Measurements from ENCODE around the gene ALPP.
"Not testable (repeated sequence)": the region's sequence is repeated elsewhere in the genome, so short reads cannot be mapped to it uniquely, and the experiment has no call there.

The ALPP gene

GRCh38 chr2:232396683-232397082 is 18.1 kb downstream of the ALPP start:
- no peak overlapping the region for H3K4me3 Mint-ChIP-seq
- DNase-seq, result no peak
- peaks cover 35% of the 10 kb centered on the region for H3K27me3 Mint-ChIP-seq
- H3K9me3 Mint-ChIP-seq, result no peaks in the 10 kb centered on the region
- no peak for ATAC-seq
- no peaks in the 10 kb centered on the region for H3K4me1 Mint-ChIP-seq
- no peak overlapping the region for H3K27ac Mint-ChIP-seq

DNA sequence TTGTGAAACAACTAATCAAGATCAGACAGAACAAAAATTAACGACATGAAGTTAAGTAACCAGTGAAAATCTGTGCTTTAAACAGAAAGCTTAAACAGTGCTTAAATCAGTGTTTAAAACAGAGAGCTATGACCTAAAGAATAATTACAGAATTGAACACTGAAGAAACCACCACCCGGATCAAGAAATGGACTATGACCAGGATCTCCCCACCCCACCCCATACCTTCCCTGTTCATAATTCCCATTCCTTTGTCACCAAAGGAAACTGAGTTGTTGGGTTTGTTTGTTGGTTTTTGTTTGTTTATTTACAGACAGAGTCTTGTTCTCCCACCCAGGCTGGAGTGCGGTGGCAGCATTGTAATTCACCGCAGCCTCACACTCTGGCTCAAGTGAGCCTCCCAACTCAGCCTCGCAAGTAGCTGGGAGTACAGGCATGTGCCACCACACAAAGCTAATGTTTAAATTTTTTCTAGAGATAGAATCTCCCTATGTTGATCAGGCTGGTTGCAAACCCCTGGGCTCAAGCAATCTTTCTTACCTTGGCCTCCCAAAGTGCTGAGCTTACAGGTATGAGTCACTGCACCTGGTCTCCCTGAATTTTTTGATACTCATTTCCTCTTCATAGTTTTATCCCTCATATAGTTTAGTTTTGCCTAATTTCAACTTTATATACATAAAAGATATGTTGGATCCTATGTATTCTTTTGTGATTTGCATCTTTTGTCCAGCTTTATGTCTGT is 19.9 kb downstream of the ALPP start:
- ATAC-seq, result no peak
- Mint-ChIP-seq H3K9me3 (no peaks in the 10 kb centered on the region), H3K4me3 (no peak overlapping the region), H3K27ac (no peak overlapping the region), H3K4me1 (no peaks in the 10 kb centered on the region), H3K27me3 (peaks cover 29% of the 10 kb centered on the region)
- DNase-seq, result no peak

DNA sequence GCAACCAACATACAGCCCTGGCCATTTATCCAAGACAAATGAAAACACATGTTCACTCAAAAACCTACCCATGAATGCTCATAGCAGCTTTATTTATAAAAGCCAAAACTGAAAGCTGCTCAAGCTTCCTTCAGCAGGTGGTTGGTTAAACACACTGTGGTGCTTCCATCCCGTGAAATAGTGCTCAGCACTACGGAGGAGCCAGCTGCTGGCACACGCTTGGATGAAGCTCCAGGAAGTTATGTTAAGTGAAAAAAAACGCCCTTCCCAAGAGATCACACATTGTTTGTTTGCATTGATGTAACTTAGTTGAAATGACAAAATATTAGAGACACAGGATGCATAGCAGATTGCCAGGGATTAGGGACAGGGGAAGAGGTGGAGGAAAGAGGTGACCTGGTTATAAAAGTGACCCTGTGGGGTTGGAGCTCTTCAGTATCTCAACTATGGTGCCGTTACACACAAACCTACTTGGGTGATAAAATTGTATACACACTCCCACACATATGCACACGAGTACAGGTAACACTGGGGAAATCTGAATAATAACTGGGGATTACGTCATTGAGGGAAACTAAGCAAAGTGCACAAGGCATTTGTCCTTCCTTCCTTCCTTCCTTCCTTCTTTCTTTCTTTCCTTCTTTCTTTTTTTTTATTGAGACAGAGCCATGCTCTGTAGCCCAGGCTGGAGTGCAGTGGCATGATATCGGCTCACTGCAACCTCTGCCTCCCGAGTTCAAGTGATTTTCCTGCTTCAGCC is 21.9 kb downstream of the ALPP start:
- ATAC-seq (no peak), DNase-seq (no peak)
- Mint-ChIP-seq H3K4me3 (no peak overlapping the region), H3K9me3 (no peaks in the 10 kb centered on the region), H3K27me3 (peaks cover 26% of the 10 kb centered on the region), H3K27ac (no peak overlapping the region), H3K4me1 (no peaks in the 10 kb centered on the region)

GRCh38 chr2:232402518-232402917 is 24.0 kb downstream of the ALPP start:
- H3K27ac Mint-ChIP-seq, result no peak overlapping the region
- ATAC-seq (no peak), DNase-seq (no peak)
- no peaks in the 10 kb centered on the region for H3K9me3 Mint-ChIP-seq
- peaks cover 16% of the 10 kb centered on the region for H3K27me3 Mint-ChIP-seq
- H3K4me3 Mint-ChIP-seq, result no peak overlapping the region
- H3K4me1 Mint-ChIP-seq, result no peaks in the 10 kb centered on the region

DNA sequence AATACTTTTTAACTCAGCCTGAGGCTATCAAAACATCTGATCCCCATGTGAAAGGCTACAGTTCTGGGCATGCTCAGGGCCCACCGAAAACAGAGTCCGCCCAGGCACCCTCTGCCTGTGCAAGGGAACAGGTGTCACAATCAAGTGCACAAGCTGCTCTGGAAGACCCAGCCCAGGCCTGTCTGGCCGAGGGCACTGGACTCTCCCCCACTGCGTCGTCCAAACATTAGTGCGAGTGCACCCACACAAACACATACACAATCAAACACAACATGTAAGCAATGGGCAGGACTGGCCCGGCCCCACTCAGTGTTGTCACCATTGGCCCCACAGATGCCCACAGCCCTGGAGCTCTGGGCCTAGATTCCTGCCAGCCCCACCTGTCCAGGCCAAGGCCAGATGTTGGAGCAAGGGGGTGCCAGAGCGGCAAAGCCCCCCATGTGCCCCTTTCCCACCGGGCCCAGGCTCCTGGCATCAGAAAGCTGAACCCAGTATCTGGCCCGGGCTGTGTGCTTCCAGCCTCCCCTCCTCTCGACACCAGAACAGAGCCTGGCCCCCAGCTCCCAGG is 27.5 kb downstream of the ALPP start:
- ATAC-seq (no peak), DNase-seq (no peak)
- H3K4me3 Mint-ChIP-seq, result no peak overlapping the region
- H3K27me3 Mint-ChIP-seq, result peaks cover 14% of the 10 kb centered on the region
- H3K4me1 Mint-ChIP-seq, result no peaks in the 10 kb centered on the region
- H3K27ac Mint-ChIP-seq, result no peak overlapping the region
- no peaks in the 10 kb centered on the region for H3K9me3 Mint-ChIP-seq

GRCh38 chr2:232406556-232407310 is 28.2 kb downstream of the ALPP start, which contains the start of gene ALPG:
TSS of gene ALPG (plus strand) at chr2:232406844. CDS start at chr2:232406895, 51 bp downstream.
- no peaks in the 10 kb centered on the region for H3K9me3 Mint-ChIP-seq
- no peak within 1 kb of the TSS for H3K27ac Mint-ChIP-seq

DNA sequence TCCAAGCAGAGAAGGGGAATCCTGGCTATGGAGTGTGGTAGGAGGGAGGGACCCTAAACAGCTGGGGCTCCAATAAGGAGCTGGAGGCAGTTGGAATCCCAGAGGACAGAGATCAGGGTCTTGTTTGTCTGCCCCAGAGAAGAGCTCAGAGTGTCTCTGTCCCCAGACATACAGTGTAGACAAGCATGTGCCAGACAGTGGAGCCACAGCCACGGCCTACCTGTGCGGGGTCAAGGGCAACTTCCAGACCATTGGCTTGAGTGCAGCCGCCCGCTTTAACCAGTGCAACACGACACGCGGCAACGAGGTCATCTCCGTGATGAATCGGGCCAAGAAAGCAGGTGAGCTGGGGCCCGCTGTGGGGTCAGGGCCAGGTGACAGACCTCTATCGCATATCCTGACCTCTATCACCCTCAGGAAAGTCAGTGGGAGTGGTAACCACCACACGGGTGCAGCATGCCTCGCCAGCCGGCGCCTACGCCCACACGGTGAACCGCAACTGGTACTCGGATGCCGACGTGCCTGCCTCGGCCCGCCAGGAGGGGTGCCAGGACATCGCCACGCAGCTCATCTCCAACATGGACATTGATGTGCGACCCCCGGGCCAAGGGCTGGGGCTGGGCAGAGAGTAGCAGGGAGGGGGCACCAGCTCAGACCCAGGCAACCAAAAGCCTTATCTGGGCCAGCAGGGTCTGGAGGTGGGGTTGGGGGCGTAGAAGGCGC is 29.0 kb downstream of the ALPP start:
- not testable (repeated sequence) for H3K4me1 Mint-ChIP-seq, H3K9me3 Mint-ChIP-seq, H3K27ac Mint-ChIP-seq, ATAC-seq, H3K4me3 Mint-ChIP-seq, DNase-seq
- H3K27me3 Mint-ChIP-seq, result peaks cover 28% of the 10 kb centered on the region

More at GRCh38 chr2:232406556-232407310, 28.2 kb downstream of the ALPP start, which contains the start of gene ALPG:
- Mint-ChIP-seq H3K27me3 (peaks cover 20% of the 10 kb centered on the region), H3K4me3 (no peak within 1 kb of the TSS), H3K4me1 (no peaks in the 10 kb centered on the region)
- DNase-seq (no peak), ATAC-seq (peak; percentile 8)

- Mint-ChIP-seq H3K27me3 (peaks cover 35% of the 10 kb centered on the region), H3K4me1 (peaks cover 10% of the 10 kb centered on the region)
- DNase-seq, H3K27ac Mint-ChIP-seq, H3K9me3 Mint-ChIP-seq, H3K4me3 Mint-ChIP-seq, ATAC-seq: not testable (repeated sequence)
Observed at GRCh38 chr2:232408269-232408668, 29.7 kb downstream of the ALPP start.

- H3K4me3 Mint-ChIP-seq, DNase-seq, H3K27ac Mint-ChIP-seq, H3K9me3 Mint-ChIP-seq: not testable (repeated sequence)
- ATAC-seq, result peak; percentile 62
- Mint-ChIP-seq H3K27me3 (peaks cover 48% of the 10 kb centered on the region), H3K4me1 (peaks cover 19% of the 10 kb centered on the region)
Observed at GRCh38 chr2:232409617-232410016, 31.1 kb downstream of the ALPP start.

GRCh38 chr2:232410238-232410900 is 31.8 kb downstream of the ALPP start:
- ATAC-seq (no peak), DNase-seq (no peak)
- H3K27ac Mint-ChIP-seq, result no peak overlapping the region
- peaks cover 19% of the 10 kb centered on the region for H3K4me1 Mint-ChIP-seq
- peaks cover 55% of the 10 kb centered on the region for H3K27me3 Mint-ChIP-seq
- no peak overlapping the region for H3K4me3 Mint-ChIP-seq
- no peaks in the 10 kb centered on the region for H3K9me3 Mint-ChIP-seq

- Mint-ChIP-seq H3K4me1 (peaks cover 19% of the 10 kb centered on the region), H3K27me3 (peaks cover 69% of the 10 kb centered on the region), H3K4me3 (no peak overlapping the region), H3K9me3 (no peaks in the 10 kb centered on the region), H3K27ac (no peak overlapping the region)
- DNase-seq, result no peak
- ATAC-seq, result no peak
Observed at GRCh38 chr2:232411901-232412629, 33.5 kb downstream of the ALPP start.

GRCh38 chr2:232412986-232413385 is 34.4 kb downstream of the ALPP start:
- no peak for ATAC-seq
- Mint-ChIP-seq H3K4me3 (peak overlapping the region in 1 of 2 donors; percentile 51), H3K27me3 (peaks cover 76% of the 10 kb centered on the region), H3K4me1 (peaks cover 19% of the 10 kb centered on the region), H3K27ac (no peak overlapping the region), H3K9me3 (no peaks in the 10 kb centered on the region)
- no peak for DNase-seq

- H3K4me1 Mint-ChIP-seq, result peaks cover 41% of the 10 kb centered on the region
- no peaks in the 10 kb centered on the region for H3K9me3 Mint-ChIP-seq
- H3K27me3 Mint-ChIP-seq, result peaks cover 93% of the 10 kb centered on the region
- no peak overlapping the region for H3K4me3 Mint-ChIP-seq
- ATAC-seq (no peak), DNase-seq (no peak)
- no peak overlapping the region for H3K27ac Mint-ChIP-seq
Observed at GRCh38 chr2:232415138-232415690, 36.7 kb downstream of the ALPP start.

All from stimulated activated naive CD8-positive, alpha-beta T cell treated with anti-CD3 and anti-CD28 coated beads, Interleukin-15, amount 100 ng/mL, for 72 hours (primary cell).